Erythroblast (primary cell): Measurements from ENCODE around the gene BIN1.

Experiments
- GATA1 ChIP-seq: IDR thresholded peaks from 2 replicates; pipeline ENCODE4 v1.6.1; 2011; ENCODE audit warnings: low read depth, mild to moderate bottlenecking, control low read depth, low read length, moderate library complexity
- POLR2A ChIP-seq: IDR thresholded peaks from 2 replicates; pipeline ENCODE4 v1.6.1; 2011; ENCODE audit warnings: mild to moderate bottlenecking, low read length

GRCh38 chr2:127104166-127104660, 2.7 kb downstream of the BIN1 start:
- TF ChIP-seq POLR2A (no peak), GATA1 (no peak)
